GM18520 (cell line): Measurements from ENCODE around the gene AXDND1.
"Not testable (repeated sequence)": the region's sequence is repeated elsewhere in the genome, so short reads cannot be mapped to it uniquely, and the experiment has no call there.

Experiments
- ATAC-seq: cut with Tn5 transposase; IDR thresholded peaks from one replicate; pipeline ENCODE4 v1.9.1; 2021; ENCODE audit not compliant: unreplicated experiment

The AXDND1 gene

DNA sequence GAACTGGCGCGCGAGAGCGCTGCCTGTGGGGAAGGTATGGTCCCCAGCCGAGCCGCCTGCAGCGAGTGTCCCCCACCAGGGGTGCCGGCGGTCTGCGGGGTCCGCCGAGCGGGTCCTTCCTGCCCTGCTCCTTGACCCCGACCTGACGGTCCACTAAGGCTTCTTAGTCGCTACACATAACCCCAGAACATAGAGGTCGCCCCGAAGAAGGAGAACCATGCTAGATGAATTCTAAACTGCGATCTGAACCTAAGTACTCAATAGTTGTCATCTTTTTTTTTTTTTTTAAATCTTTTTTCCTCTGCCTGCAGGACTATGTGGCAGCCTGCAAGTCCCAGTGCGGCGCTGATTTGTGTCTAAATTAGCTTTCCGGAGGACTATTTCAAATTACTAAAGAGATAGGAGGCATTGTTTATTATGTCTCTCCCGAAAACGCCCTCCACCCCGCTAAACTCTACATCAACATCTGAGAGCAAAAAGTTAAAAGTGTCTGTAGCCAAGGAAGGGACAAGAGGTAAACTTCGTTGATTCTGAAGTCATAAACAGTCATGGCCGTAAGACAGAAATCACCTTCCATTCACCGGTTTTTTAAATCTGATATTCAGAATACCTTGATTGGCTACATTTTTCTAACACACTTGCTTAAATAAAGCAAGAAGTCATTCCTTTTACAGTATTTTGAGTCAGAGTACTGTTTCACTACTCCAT is 476 bp downstream of the AXDND1 start:
- peak; percentile 16 for ATAC-seq

DNA sequence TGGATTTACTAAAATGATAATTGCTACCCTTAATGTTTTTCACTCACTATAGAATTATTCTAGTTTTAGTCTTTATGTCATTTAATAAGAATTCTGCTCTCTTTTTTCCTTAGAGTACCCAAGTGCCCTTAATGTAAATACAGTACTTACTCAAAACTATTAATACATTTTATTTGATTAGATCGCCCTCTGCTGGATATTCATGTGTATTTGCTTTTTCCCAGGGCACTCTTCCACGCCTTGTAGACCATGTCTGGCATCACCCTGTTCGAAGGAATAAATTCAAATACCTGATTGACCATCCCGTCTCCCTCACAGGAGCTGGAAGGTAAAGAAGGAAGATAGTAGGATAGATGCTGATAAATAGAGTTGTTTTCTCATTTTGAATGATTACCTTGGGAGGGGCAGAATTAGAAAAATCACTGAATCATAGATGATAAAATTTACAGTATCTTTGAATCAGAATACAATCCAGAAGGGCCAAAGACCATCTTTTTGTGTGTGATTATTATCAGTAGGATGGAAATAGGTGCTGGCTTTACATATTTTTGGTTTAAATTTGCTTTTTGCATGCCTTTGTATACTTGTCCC is 4.1 kb downstream of the AXDND1 start:
- ATAC-seq = peak; percentile 30

DNA sequence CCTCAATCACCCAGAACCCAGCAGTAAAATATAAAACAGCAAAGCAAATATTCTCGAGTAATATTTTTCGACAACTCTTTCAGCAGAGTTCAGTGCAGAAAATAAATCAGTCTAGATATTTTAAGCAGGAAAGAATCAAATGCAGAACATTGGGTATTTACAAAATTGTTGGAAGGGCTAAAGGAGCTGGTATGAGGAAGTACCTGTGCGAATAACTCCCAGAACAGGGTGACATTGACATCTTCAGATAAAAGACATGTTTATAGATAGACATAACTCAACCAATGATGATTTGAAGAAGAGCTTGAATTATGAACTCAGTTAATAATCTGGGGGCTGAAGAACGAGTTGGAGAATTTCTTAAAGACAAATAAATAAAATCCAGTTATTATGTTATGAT is 6.4 kb downstream of the AXDND1 start:
- no peak for ATAC-seq

DNA sequence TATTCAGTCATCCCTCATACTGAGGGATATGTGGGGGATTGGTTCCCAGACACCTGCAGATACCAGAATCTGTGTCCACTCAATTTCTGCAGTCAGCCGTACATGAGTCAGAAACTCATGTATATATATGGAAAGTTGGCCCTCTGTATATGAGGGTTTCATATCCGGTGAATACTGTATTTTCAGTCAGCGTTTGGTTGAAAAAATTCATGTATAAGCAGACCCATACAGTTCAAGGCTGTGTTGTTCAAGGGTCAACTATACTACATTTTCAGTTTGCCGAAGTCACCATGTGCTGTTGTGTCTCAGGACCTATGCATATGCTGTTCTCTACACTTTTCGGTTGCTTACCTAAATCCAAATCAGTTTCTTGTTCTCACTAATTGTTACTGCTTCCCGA is 10.5 kb downstream of the AXDND1 start:
- no peak for ATAC-seq

DNA sequence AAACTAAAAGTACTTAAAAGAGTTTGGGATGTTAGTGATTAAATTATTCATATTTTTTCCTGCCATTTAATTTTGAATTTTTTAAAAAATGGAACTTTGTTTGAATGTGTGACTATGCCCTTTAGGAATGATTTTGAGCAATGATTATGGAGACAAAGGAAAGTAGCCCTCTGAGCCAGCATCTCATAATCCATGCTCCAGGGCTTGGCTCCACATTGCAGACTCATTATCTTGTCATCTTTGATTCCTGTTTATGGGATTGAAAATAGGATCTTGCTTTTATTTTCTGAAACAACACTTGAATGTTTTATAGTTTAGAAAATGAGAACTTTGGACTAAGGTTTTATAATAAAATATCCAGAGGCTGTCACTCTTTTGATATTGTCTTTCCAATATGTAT is 14.5 kb downstream of the AXDND1 start:
- no peak for ATAC-seq

DNA sequence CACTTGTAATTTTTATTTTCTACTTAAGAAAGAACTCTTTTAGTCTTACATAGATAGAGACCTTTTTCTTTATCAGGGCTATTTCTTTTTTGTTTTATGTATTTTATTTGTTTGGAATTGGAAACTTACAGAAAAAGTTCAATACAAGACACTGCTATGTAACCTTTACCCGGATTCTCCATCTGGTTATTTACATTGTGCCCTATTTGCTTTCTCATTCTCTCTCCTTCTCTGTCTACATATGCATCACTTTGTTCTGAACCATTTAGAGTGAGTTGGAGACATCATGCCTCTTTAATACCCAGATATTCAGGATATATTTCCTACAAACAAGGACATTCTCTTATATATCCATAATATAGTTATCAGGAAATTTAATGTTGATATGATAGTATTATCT is 18.3 kb downstream of the AXDND1 start:
- ATAC-seq = no peak

DNA sequence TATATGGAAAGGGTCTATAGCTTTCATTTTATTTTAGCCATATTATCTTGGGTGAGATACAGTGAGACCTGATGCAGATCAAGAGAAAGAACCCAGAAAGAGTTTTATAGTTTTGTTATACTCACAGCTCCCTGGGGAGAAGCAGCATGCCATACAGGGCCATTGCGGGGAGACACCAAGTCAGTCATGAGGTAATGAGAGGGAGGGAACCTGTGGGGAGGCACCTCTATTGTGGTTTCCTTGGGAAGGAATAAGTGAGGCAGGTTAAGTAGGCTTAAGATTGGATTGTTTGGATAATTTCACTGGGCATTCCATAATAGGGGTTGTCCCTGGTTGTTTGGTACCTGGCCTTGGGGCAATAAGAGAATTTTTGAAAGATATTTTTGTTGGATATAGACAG is 19.7 kb downstream of the AXDND1 start:
- no peak for ATAC-seq

DNA sequence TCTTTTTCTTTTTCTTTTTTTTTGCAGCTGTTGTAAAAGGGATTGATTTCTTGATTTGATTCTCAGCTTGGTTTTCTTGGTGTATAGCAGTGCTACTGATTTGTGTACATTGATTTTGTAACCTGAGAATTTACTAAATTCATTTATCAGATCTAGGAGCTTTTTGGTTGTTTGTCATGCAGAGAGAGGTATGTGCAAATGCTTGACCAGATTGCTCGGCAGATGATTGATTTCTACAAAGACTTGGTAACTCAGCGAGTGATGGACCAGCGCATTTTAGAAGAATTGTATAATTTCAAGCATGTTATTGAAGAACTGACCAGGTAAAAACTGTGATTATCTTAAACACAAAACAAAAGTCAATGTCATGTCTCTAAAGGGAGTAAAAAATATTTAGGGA is 27.9 kb downstream of the AXDND1 start:
- no peak for ATAC-seq

DNA sequence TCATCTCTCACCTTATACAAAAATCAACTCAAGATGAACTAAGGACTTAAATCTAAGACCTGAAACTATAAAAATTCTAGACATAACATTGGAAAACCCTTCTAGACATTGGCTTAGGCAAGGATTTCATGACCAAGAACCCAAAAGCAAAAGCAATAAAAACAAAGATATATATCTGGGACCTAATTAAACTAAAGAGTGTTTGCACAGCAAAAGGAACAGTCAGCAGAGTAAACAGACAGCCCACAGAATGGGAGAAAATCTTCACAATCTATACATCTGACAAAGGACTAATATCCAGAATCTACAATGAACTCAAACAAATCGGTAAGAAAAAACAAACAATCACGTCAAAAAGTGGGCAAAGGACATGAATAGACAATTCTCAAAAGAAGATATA is 33.6 kb downstream of the AXDND1 start:
- not testable (repeated sequence) for ATAC-seq

DNA sequence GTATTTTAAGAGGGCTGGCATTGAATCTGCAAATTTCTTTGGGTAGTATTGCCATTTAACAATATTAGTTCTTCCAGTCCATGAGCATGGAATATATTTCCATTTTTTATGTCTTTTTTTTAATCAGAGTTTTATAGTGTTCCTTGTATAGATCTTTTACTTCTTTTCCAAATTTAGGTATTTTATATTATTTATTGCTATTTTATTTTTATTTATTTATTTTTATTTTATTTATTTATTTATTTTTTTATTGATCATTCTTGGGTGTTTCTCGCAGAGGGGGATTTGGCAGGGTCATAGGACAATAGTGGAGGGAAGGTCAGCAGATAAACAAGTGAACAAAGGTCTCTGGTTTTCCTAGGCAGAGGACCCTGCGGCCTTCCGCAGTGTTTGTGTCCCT is 52.0 kb downstream of the AXDND1 start:
- ATAC-seq = not testable (repeated sequence)

DNA sequence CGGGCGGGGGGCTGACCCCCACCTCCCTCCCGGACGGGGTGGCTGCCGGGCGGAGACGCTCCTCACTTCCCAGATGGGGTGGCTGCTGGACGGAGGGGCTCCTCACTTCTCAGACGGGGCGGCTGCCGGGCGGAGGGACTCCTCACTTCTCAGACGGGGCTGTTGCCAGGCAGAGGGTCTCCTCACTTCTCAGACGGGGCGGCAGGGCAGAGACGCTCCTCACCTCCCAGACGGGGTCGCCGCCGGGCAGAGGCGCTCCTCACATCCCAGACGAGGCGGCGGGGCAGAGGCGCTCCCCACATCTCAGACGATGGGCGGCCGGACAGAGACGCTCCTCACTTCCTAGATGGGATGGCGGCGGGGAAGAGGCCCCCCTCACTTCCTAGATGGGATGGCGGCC is 52.9 kb downstream of the AXDND1 start:
- ATAC-seq = not testable (repeated sequence)

DNA sequence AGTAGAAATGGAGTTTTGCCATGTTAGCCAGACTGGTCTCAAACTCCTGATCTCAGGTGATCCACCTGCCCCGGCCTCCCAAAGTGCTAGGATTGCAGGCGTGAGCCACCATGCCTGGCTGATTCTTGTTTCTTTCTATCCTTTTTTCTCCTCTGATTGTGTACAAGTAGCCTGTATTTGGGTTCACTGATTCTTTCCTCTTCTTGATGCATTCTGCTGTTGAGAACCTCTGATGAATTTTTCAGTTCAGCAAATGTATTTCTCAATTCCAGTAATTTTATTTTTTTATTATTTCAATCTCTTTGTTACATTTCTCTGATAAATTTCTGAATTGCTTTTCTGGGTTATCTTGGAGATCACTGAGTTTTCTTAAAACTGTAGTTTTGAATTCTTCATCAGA is 58.8 kb downstream of the AXDND1 start:
- no peak for ATAC-seq

DNA sequence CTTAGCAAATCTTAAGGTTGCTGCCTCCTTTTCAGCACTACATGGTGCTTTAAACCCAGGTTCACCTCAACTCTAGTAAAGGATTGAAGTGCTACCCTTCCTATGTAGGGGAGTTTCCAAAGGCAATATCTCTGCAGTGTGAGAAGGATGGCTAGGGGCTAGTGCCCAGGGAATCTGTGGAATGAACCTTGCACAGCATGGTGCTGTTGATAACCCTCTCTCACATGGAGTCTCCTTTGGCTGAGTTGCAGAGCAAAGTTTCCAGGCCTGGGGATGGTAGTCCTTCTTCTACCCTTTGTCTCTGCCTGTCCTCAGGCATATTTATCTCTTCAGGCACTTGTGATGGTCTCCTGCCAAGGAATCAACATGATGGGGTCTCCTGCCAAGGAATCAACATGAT is 59.4 kb downstream of the AXDND1 start:
- ATAC-seq = no peak

DNA sequence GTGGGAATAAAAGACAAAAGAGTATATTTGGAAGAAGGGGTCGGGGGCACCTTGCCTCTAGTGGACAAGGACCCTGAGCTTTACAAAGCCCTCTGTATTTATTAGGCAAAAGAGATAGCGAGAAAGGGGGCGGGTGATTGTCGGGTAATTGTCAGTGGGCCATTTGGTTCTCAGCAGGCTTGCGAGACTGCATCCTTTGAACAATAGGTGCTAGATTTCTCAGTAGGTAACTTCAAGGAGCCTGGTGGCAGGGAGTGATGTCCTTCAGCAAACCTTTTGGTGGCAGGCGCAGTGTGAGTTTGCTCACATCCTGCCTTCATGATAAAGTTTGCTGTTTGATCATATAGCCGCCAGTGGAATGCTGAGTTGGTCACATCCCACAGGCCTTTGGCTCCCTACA is 71.4 kb downstream of the AXDND1 start:
- ATAC-seq = no peak

DNA sequence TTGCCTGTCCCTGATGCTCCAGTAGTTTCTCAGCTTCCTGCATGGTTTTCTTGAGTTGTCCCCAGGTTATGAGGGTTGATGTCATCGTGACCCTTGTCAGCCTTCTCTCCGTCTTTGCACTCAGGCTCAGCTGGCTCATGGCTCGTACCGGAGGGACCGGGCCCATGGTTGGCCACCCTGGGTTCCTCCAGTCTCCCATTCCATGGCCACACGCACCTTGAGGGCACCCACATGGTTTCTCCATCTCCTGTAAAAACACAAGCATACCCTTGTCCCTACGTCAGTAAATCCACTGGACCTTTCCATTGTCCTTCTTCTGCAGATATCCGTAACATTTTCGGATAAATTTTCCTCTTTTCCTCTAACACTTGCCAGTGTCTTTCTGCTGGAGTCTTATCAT is 73.9 kb downstream of the AXDND1 start:
- not testable (repeated sequence) for ATAC-seq

DNA sequence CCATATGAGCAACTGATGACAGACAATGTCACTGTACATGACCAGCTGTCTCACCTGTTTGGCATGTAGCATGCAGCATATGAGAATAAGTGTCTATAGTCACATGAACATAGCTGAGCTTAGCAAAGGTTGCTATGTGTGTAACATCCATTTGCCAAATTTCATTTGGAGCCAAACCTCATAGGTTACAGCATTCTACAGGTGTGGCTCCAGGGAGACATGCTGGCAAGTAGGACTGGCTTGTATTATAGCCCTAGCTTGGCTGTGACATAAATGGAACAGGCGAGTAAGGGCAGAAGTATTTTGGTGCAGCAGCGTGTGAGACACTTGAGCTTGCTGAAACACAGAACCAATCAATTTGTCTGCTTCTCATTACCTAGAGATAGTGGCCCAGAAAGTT is 74.5 kb downstream of the AXDND1 start:
- not testable (repeated sequence) for ATAC-seq

DNA sequence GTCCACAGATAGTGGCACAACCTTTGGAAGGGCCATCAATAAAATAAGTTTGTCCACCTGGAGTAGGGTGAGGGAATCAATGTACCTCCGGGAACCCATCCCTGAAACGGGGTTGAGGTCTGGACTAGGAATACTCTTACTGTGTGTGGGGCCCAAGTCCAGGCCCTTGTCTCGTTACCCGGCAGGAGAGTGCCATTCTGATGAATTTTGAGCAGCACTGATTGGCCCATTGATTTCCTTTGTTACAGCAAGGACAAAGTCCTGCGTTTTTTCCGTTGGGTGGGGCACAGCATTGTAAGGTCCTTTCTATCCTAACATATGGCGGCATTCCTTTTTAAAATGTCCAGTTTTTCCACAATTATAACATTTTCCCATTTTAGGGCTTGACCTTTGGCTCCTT is 75.2 kb downstream of the AXDND1 start:
- ATAC-seq = no peak

DNA sequence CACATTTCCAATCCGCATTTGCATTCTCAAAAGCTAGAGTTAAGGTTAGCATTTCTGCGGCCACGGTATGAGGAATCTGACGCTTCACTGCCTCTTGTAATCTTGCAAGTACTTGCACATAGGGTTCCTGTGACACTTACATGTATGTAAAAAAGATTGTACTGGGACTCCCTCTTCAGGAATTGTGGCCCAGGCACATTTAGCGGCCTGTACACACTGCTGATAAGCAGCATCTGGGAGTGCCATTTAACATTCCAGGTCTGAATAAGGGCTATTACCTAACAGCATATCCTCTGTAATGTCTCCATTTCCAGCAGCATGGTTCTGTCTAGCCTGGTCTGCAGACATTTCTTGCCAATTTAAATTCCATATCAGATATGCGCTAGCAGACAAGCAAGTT is 75.7 kb downstream of the AXDND1 start:
- no peak for ATAC-seq

DNA sequence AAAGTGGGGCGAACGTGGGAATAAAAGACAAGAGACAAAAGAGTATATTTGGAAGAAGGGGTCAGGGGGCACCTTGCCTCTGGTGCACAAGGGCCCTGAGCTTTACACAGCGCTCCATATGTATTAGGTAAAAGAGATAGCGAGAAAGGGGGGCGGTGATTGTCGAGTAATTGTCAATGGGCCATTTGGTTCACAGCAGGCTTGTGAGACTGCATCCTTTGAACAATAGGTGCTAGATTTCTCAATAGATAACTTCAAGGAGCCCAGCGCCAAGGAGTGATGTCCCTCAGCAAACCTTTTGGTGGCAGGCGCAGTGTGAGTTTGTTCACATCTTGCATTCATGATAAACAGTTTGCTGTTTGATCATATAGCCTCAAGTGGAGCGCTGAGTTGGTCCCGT is 77.1 kb downstream of the AXDND1 start:
- not testable (repeated sequence) for ATAC-seq

DNA sequence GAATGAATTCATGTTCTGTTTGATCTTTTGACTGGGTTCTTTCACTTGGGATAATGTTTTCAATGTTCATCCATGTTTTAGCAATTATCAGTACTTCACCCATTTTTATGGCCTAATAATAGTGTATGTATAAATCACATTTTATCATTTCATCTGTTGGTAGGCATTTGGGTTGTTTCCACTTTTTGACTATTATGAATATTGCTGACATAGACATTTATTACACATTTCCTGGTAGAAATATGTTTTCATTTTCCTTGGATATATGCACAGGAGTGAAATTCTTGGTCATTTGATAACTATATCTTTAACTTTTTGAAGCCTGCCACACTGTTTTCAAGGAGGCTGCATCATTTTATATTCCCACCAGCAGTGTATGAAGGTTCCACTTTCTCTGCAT is 79.8 kb downstream of the AXDND1 start:
- ATAC-seq = no peak

DNA sequence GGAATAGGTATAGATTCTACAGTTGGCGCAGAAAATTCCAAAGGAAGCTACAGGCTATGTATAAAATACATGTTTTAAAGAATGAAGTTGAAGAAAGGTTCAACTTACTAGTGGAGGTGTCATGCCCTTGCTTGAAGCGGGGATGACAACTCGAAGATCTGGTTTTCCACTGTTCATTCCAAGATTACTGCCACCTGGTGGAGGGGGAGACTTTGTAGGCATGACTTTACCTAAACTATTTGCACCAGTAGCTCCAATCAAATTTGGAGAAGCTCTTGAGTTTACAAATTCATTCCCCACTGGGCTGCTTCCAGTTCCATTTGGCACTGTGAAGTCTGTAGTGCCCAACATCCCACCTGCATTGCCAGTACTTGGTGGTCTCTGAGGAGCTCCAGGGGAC is 81.7 kb downstream of the AXDND1 start:
- ATAC-seq = no peak

DNA sequence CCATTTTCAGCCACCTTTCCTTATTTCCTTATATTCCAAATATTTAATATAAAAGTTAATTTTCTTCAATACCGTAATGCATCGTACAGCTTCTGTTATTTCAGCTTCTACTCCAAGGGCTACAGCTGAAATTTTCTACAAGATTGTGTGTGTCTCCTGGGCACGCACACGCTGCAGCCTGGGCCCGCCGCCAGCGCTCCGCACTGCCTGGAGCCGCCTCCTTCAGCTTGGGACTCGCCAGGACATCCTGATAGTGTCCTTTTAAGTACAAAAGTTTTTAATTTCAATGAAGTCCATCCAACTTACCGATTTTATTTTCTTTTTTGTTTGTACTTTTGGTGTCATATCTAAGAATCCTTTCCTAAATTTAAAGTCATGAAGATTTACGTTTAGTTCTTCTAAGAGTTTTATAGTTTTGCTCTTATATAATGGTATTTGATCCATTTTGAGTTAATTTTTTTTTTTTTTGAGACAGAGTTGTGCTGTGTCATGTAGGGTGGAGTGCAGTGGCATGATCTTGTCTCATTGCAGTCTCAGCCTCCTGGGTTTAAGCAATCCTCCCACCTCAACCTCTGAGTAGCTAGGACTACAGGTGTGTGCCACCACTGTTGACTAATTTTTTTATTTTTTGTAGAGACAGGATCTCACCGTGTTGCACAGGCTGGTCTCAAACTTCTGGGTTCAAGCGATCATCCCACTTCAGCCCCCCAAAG is 82.8 kb downstream of the AXDND1 start:
- no peak for ATAC-seq
